CD8-positive, alpha-beta memory T cell (primary cell): ENCODE measurements around the gene KRTAP10-10. TPM values are rescaled to one million over a fixed set of nuclear protein-coding genes. Genes with fewer than 3 reads are reported as not detected.

Experiments used
- CTCF ChIA-PET: fragments of 350-600 bp; sonication (Branson Sonifier 250); formaldehyde crosslinking; loops from one replicate; lab custom pipeline; 2021; ENCODE audit warnings: antibody characterized with exemption; lab: Charles Lee
- POLR2A ChIA-PET: fragments of 350-600 bp; sonication (Branson Sonifier 250); formaldehyde crosslinking; loops from one replicate; lab custom pipeline; 2021; ENCODE audit warnings: antibody characterized with exemption; lab: Charles Lee
- DNase-seq, 5 donors: peaks; one replicate each; pipeline versions ENCODE4 v3.0.0 to v3.0.0-alpha.2; 2020 to 2022; ENCODE audit warnings: mixed read lengths in 1 of 5
- H3K27ac ChIP-seq: one replicate; pipeline ENCODE4 v1.7.0; 2013; ENCODE audit warnings: low read depth, mild to moderate bottlenecking, low read length, moderate library complexity
- H3K27me3 ChIP-seq: 2 replicates; pipeline ENCODE4 v1.7.0; 2013; ENCODE audit warnings: low read length, mild to moderate bottlenecking; ENCODE audit not compliant: insufficient read depth, poor library complexity, severe bottlenecking
- H3K36me3 ChIP-seq: 2 replicates; pipeline ENCODE4 v1.7.0; 2013; ENCODE audit warnings: mild to moderate bottlenecking, low read length, moderate library complexity; ENCODE audit not compliant: insufficient read depth
- H3K4me1 ChIP-seq: 2 replicates; pipeline ENCODE4 v1.7.0; 2013; ENCODE audit warnings: mild to moderate bottlenecking, low read length, moderate library complexity; ENCODE audit not compliant: insufficient read depth
- H3K4me3 ChIP-seq: 2 replicates; pipeline ENCODE4 v1.7.0; 2013; ENCODE audit warnings: mild to moderate bottlenecking, low read length
- H3K9me3 ChIP-seq: 2 replicates; pipeline ENCODE4 v1.7.0; 2013; ENCODE audit warnings: mild to moderate bottlenecking, low read length
- H3K27ac Mint-ChIP-seq, 8 donors: one replicate each; pipeline ENCODE4 v1.8.0; 2020 to 2021; ENCODE audit warnings: mixed read lengths in 8 of 8, mild to moderate bottlenecking in 6 of 8, inconsistent platforms in 3 of 8, moderate library complexity in 3 of 8
- H3K27me3 Mint-ChIP-seq, 2 donors: one replicate each; pipeline ENCODE4 v1.8.0; 2020 to 2021; ENCODE audit warnings: mixed read lengths in 2 of 2, mild to moderate bottlenecking in 1 of 2, moderate library complexity in 1 of 2
- H3K36me3 Mint-ChIP-seq, 3 donors: one replicate each; pipeline ENCODE4 v1.8.0; 2020 to 2021; ENCODE audit warnings: mixed read lengths in 3 of 3, inconsistent platforms in 1 of 3, mild to moderate bottlenecking in 1 of 3
- H3K4me1 Mint-ChIP-seq, 3 donors: one replicate each; pipeline ENCODE4 v1.8.0; 2020 to 2021; ENCODE audit warnings: mixed read lengths in 3 of 3, inconsistent platforms in 1 of 3, mild to moderate bottlenecking in 1 of 3
- H3K4me3 Mint-ChIP-seq, 7 donors: one replicate each; pipeline ENCODE4 v1.8.0; 2020 to 2021; ENCODE audit warnings: mixed read lengths in 7 of 7, mild to moderate bottlenecking in 6 of 7, moderate library complexity in 4 of 7, inconsistent platforms in 2 of 7
- H3K9me3 Mint-ChIP-seq, 5 donors: one replicate each; pipeline ENCODE4 v1.8.0; 2020 to 2022; ENCODE audit warnings: mixed read lengths in 5 of 5, mild to moderate bottlenecking in 3 of 5, moderate library complexity in 2 of 5, inconsistent platforms in 1 of 5
- polyA plus RNA-seq: library from polyadenylated mRNA; unstranded; fragments of 300-500 nt; fragmentation: Illumina TruSeq; gene quantifications from one replicate; pipeline ENCODE4 v1.2.3, GENCODE V29; 2021
- total RNA-seq, 2 experiments: library from RNA; stranded (reverse); gene quantifications; one replicate each; pipeline ENCODE4 v1.2.3, GENCODE V29; 2021

Gene KRTAP10-10
- total and polyA plus RNA-seq, 3 experiments from 2014 or later: not detected

- POLR2A ChIA-PET: no interaction called here
- H3K27ac ChIP-seq: no peak overlapping the region
- H3K9me3 ChIP-seq: peaks cover 1% of the 10 kb centered on the region
- Mint-ChIP-seq H3K27me3 (no peaks in the 10 kb centered on the region), H3K36me3 (peaks cover 0 to under 1% (median under 1%) of the 10 kb centered on the region in 3 donors), H3K4me1 (peaks cover 23 to 45% (median 39%) of the 10 kb centered on the region in 3 donors), H3K27ac (peak overlapping the region in 5 of 8 donors; percentile 33 to 79 (median 73)), H3K4me3 (no peak overlapping the region), H3K9me3 (peaks cover 0 to 11% (median 7%) of the 10 kb centered on the region in 5 donors)
- CTCF ChIA-PET: no interaction called here
- DNase-seq: no peak
- peaks cover 30% of the 10 kb centered on the region for H3K4me1 ChIP-seq
- no peak overlapping the region for H3K4me3 ChIP-seq
- H3K36me3 ChIP-seq: no peaks in the 10 kb centered on the region
- H3K27me3 ChIP-seq: no peaks in the 10 kb centered on the region
These were observed 14.0 kb downstream of the KRTAP10-10 start for GRCh38 chr21:44650973-44651675.

- H3K27ac Mint-ChIP-seq: peak overlapping the region; percentile 84 to 98 (median 95)
- H3K9me3 Mint-ChIP-seq: peaks cover 11 to 25% (median 14%) of the 10 kb centered on the region in 5 donors
- Histone ChIP-seq H3K9me3 (peaks cover 9% of the 10 kb centered on the region), H3K27ac (no peak overlapping the region), H3K27me3 (no peaks in the 10 kb centered on the region), H3K4me3 (no peak overlapping the region), H3K36me3 (no peaks in the 10 kb centered on the region), H3K4me1 (peaks cover 48% of the 10 kb centered on the region)
- DNase-seq: peak in 1 of 5 donors; percentile 20
- POLR2A ChIA-PET: interaction anchor here (0.7 to 1.3 kb wide), 2 partner anchors 34 to 274 kb away, joined by 4 to 6 read pairs; no protein-coding TSS in a partner anchor
- no peak overlapping the region for H3K4me3 Mint-ChIP-seq
- CTCF ChIA-PET: interaction anchor here (1.3 kb wide), 1 partner anchor 34 kb away, joined by 5 read pairs; no protein-coding TSS in a partner anchor
- peaks cover 43 to 58% (median 54%) of the 10 kb centered on the region in 3 donors for H3K4me1 Mint-ChIP-seq
- peaks cover 0 to 2% of the 10 kb centered on the region in 2 donors for H3K27me3 Mint-ChIP-seq
- H3K36me3 Mint-ChIP-seq: peaks cover 3 to 14% (median 13%) of the 10 kb centered on the region in 3 donors
These were observed 16.0 kb downstream of the KRTAP10-10 start for GRCh38 chr21:44653123-44653522.

DNA sequence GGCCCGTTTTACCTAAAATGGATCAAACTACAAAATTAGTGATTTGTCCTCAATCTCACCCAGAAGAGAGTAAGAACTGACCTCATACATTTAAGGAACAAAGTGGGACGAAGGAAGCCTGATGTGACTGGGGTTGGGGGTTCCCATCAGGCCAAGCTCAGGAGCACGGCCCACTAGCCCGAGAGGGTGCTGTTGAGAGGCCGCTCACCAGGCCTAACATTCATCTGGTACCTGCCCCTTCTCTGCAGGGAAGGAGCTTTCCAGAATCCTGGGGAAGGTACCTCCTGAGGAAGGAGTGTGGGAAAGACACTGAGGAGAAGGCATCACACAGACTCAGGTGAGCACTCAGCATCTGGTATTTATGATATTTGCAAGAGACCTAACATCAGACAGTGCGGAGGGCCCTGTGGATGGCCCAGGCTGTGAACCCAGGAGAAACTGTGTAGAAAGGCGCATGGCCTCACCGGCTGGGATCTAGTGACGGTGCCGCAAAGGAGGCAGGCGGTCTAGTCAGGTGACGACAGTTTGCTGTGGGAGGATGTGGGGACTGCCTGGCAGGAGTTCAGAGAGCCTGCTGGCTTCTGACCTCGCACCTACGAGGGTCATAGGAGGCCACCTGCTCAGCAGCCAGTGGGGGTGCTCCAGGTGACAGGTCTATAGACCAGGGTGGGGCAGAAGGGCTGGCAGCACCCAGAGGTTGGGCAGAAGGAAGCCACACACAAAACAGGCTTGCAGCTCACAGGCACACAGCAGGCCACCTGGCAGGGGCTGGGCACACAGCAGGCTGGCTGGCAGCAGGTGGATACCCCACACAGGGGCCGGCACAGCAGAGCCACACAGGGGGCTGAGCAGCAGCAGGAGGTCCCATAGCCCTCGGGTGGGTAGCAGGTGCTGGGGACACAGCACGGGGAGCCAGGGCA is 16.8 kb downstream of the KRTAP10-10 start:
- peak overlapping the region; percentile 84 to 98 (median 95) for H3K27ac Mint-ChIP-seq
- peaks cover 11 to 25% (median 14%) of the 10 kb centered on the region in 5 donors for H3K9me3 Mint-ChIP-seq
- peaks cover 51 to 66% (median 62%) of the 10 kb centered on the region in 3 donors for H3K4me1 Mint-ChIP-seq
- H3K27me3 Mint-ChIP-seq: peaks cover 0 to 4% of the 10 kb centered on the region in 2 donors
- peaks cover 9% of the 10 kb centered on the region for H3K9me3 ChIP-seq
- H3K4me3 ChIP-seq: no peak overlapping the region
- no peaks in the 10 kb centered on the region for H3K27me3 ChIP-seq
- ChIA-PET CTCF (interaction anchor here (1.1 to 1.3 kb wide), 2 partner anchors 35 to 143 kb away, joined by 3 to 5 read pairs; no protein-coding TSS in a partner anchor), POLR2A (interaction anchor here (0.7 to 1.3 kb wide), 2 partner anchors 35 to 274 kb away, joined by 4 to 6 read pairs; no protein-coding TSS in a partner anchor)
- peak overlapping the region; percentile 55 to 79 (median 71) for H3K4me3 Mint-ChIP-seq
- H3K36me3 ChIP-seq: no peaks in the 10 kb centered on the region
- peaks cover 56% of the 10 kb centered on the region for H3K4me1 ChIP-seq
- peak; percentile 56 to 88 (median 85) for DNase-seq
- H3K27ac ChIP-seq: no peak overlapping the region
- peaks cover 3 to 14% (median 13%) of the 10 kb centered on the region in 3 donors for H3K36me3 Mint-ChIP-seq

DNA sequence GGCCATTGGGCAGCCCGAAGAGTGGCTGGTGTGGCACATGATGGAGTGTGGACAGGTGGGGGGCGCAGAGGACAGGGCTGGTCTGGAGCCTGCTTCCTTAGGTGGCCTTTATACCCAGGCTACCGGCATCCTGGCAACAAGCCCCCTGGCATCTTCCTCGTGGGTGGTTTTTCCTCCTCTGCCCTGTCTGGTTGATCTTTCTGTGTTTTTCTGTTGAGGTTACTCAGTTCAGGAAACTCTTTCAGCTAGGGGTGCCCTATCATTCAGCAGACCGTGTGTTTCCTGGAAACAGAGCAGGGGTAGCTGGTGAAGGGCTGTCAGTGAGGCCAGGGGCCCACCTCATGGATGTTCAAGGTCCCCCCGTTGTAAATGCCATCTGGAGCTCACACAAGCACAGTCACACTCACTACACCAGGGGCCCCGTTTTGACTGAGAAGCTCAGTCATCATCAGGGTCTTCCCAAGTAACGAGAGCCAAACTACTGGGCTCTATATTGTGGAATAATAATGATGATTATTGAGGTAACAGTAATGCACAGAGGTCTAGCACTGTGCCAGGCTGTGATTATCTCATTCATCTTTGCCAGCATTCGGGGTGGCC is 17.5 kb downstream of the KRTAP10-10 start, which contains the start of gene KRTAP12-4:
KRTAP12-4 (minus strand) TSS at position 84 of the 600 bp plus-strand sequence; CDS start at position 39, 45 bp downstream.
- H3K36me3 ChIP-seq: no peaks in the 10 kb centered on the region
- peak in 1 of 5 donors; percentile 64 for DNase-seq
- no peak within 1 kb of the TSS for H3K27ac ChIP-seq
- H3K4me1 ChIP-seq: peaks cover 63% of the 10 kb centered on the region
- Mint-ChIP-seq H3K9me3 (peaks cover 11 to 25% (median 14%) of the 10 kb centered on the region in 5 donors), H3K4me3 (peak within 1 kb of the TSS; percentile 64 to 79 (median 71)), H3K27me3 (peaks cover 0 to 4% of the 10 kb centered on the region in 2 donors), H3K27ac (peak within 1 kb of the TSS; percentile 84 to 98 (median 95)), H3K4me1 (peaks cover 59 to 74% (median 70%) of the 10 kb centered on the region in 3 donors), H3K36me3 (peaks cover 3 to 14% (median 13%) of the 10 kb centered on the region in 3 donors)
- H3K9me3 ChIP-seq: peaks cover 9% of the 10 kb centered on the region
- H3K27me3 ChIP-seq: no peaks in the 10 kb centered on the region
- no peak within 1 kb of the TSS for H3K4me3 ChIP-seq
- POLR2A ChIA-PET: interaction anchor here (0.8 kb wide), 1 partner anchor 27 kb away, joined by 3 read pairs; no protein-coding TSS in a partner anchor
- CTCF ChIA-PET: interaction anchor here (0.9 to 1.1 kb wide), 2 partner anchors 88 to 144 kb away, joined by 3 read pairs; no protein-coding TSS in a partner anchor

GRCh38 chr21:44656868-44657267 is 19.7 kb downstream of the KRTAP10-10 start:
- Mint-ChIP-seq H3K4me1 (peaks cover 67 to 77% (median 72%) of the 10 kb centered on the region in 3 donors), H3K4me3 (peak overlapping the region; percentile 37 to 85 (median 67))
- CTCF ChIA-PET: interaction anchor here (0.7 to 2.1 kb wide), 8 partner anchors 27 to 146 kb away, joined by 3 to 11 read pairs (median 4); no protein-coding TSS in a partner anchor

DNA sequence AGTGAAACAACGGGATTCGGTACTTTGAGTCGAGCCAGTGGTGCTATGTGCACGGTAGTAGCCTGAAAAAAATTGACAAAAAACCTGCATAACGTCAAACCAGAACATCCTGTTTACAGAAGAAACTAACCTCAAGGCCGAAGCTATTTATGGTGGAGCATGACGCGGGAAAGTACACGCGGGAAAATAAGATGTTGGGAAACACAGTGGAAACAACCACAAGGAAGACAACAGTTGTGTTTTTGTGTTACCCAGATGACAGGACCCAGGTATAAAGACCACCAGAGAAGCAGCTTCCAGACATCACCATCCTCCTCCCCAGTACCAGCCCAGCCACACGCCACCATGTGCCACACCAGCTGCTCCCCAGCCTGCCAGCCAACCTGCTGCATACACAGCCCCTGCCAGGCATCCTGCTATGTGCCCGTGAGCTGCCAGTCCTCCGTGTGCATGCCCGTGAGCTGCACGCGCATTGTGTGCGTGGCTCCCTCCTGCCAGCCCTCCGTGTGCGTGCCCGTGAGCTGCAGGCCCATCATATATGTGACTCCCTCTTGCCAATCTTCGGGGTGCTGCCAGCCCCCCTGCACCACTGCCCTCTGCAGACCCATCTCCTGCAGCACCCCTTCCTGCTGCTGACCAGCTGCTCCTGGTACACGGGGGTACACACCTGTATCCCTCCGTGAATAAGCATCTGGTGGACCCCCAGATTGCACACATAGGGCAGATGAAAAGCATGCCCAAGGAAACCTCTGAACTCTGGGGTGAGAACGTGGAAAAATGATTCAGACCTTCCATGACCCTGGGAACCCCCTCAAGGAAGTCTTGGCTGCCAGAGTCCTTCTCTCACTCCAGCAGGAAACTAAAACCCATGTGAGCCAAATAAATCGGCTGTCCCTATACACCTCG is 20.7 kb downstream of the KRTAP10-10 start, which contains the start of gene KRTAP12-3:
KRTAP12-3 (plus strand) TSS at position 298 of the 906 bp plus-strand sequence; CDS start at position 346, 48 bp downstream.
- peak within 1 kb of the TSS; percentile 91 to 99 (median 96) for H3K27ac Mint-ChIP-seq
- peaks cover 9% of the 10 kb centered on the region for H3K9me3 ChIP-seq
- peaks cover 8 to 18% (median 13%) of the 10 kb centered on the region in 3 donors for H3K36me3 Mint-ChIP-seq
- H3K9me3 Mint-ChIP-seq: peaks cover 11 to 31% (median 16%) of the 10 kb centered on the region in 5 donors
- H3K4me1 Mint-ChIP-seq: peaks cover 67 to 74% (median 72%) of the 10 kb centered on the region in 3 donors
- no peaks in the 10 kb centered on the region for H3K36me3 ChIP-seq
- peak within 1 kb of the TSS; percentile 67 for H3K27ac ChIP-seq
- H3K27me3 Mint-ChIP-seq: peaks cover 0 to 6% of the 10 kb centered on the region in 2 donors
- peak within 1 kb of the TSS; percentile 49 for H3K4me3 ChIP-seq
- no peaks in the 10 kb centered on the region for H3K27me3 ChIP-seq
- peak; percentile 48 to 91 (median 83) for DNase-seq
- POLR2A ChIA-PET: interaction anchor here (0.6 to 1.8 kb wide), 11 partner anchors 13 to 269 kb away, joined by 3 to 23 read pairs (median 3); partner anchors contain the start of gene UBE2G2
- H3K4me1 ChIP-seq: peaks cover 68% of the 10 kb centered on the region
- CTCF ChIA-PET: interaction anchor here (0.7 to 2.1 kb wide), 11 partner anchors 9 to 148 kb away, joined by 3 to 11 read pairs (median 3); partner anchors contain the start of gene KRTAP12-1
- peak within 1 kb of the TSS; percentile 37 to 85 (median 71) for H3K4me3 Mint-ChIP-seq

More at GRCh38 chr21:44656868-44657267, 19.7 kb downstream of the KRTAP10-10 start:
- Histone ChIP-seq H3K9me3 (peaks cover 9% of the 10 kb centered on the region), H3K27ac (peak overlapping the region; percentile 67), H3K4me3 (peak overlapping the region; percentile 49), H3K4me1 (peaks cover 68% of the 10 kb centered on the region), H3K36me3 (no peaks in the 10 kb centered on the region), H3K27me3 (no peaks in the 10 kb centered on the region)
- peaks cover 11 to 25% (median 15%) of the 10 kb centered on the region in 5 donors for H3K9me3 Mint-ChIP-seq
- POLR2A ChIA-PET: interaction anchor here (0.7 to 1.8 kb wide), 6 partner anchors 12 to 145 kb away, joined by 3 to 23 read pairs (median 4); partner anchors contain the start of gene UBE2G2
- no peak for DNase-seq
- peaks cover 4 to 18% (median 13%) of the 10 kb centered on the region in 3 donors for H3K36me3 Mint-ChIP-seq
- peak overlapping the region; percentile 91 to 99 (median 96) for H3K27ac Mint-ChIP-seq
- H3K27me3 Mint-ChIP-seq: peaks cover 0 to 4% of the 10 kb centered on the region in 2 donors
